ENCODE data around the gene MBD3L4. TPM values are rescaled to one million over a fixed set of nuclear protein-coding genes. Genes with fewer than 3 reads are reported as not detected.
A peak's percentile ranks its signal among the peaks of the same experiment; 100 is the strongest.

MBD3L4 gene
- total RNA-seq, 4 donors from 2014 or later: not detected

- no peak for ATAC-seq
- Histone ChIP-seq H3K4me1 (peaks cover 0 to 11% (median 7%) of the 10 kb centered on the region in 3 donors), H3K27ac (no peak overlapping the region), H3K27me3 (no peaks in the 10 kb centered on the region), H3K36me3 (peaks cover 20 to 93% of the 10 kb centered on the region in 2 donors), H3K9me3 (peaks cover 0 to 58% (median 5%) of the 10 kb centered on the region in 3 donors), H3K4me3 (no peak overlapping the region)
- no peak for TF ChIP-seq EP300 (IDR thresholded peaks at IDR 0.05)
- TF ChIP-seq POLR2AphosphoS5 (IDR thresholded peaks at IDR 0.05): no peak
- TF ChIP-seq POLR2A (IDR thresholded peaks at IDR 0.05): no peak
- TF ChIP-seq CTCF (IDR thresholded peaks at IDR 0.05): no peak
- WGBS, 2 donors (ENCODE audit: low coverage in 1 of 2): 92 to 95% methylated on average over 8 to 9 of the region's 29 CpGs
These were observed 34.8 kb upstream of the MBD3L4 start for GRCh38 chr19:7074705-7075282.

GRCh38 chr19:7072541-7072940, 32.6 kb upstream of the MBD3L4 start:
- ATAC-seq: no peak
- Histone ChIP-seq H3K4me1 (peaks cover 0 to 11% (median 7%) of the 10 kb centered on the region in 3 donors), H3K9me3 (peaks cover 0 to 35% (median 3%) of the 10 kb centered on the region in 3 donors), H3K36me3 (peaks cover 3 to 70% of the 10 kb centered on the region in 2 donors), H3K4me3 (no peak overlapping the region), H3K27ac (no peak overlapping the region), H3K27me3 (no peaks in the 10 kb centered on the region)
- TF ChIP-seq POLR2A (IDR thresholded peaks at IDR 0.05): no peak
- TF ChIP-seq CTCF (IDR thresholded peaks at IDR 0.05): no peak
- no peak for TF ChIP-seq EP300 (IDR thresholded peaks at IDR 0.05)
- TF ChIP-seq POLR2AphosphoS5 (IDR thresholded peaks at IDR 0.05): no peak
- WGBS, 2 donors (ENCODE audit: low coverage in 1 of 2): 87 to 100% methylated on average over 3 to 4 of the region's 6 CpGs

GRCh38 chr19:7069904-7070226, 29.9 kb upstream of the MBD3L4 start:
- TF ChIP-seq POLR2A (IDR thresholded peaks at IDR 0.05) (no peak), POLR2AphosphoS5 (IDR thresholded peaks at IDR 0.05) (no peak), EP300 (IDR thresholded peaks at IDR 0.05) (no peak), CTCF (IDR thresholded peaks at IDR 0.05) (no peak)
- H3K9me3 ChIP-seq: peaks cover 0 to 8% (median 0%) of the 10 kb centered on the region in 3 donors
- no peaks in the 10 kb centered on the region for H3K27me3 ChIP-seq
- 4% methylated on average over 4 of the region's 12 CpGs; no CpG with 5 or more reads in 1 of the 2 donors for WGBS, 2 donors (ENCODE audit: low coverage in 1 of 2)
- peak overlapping the region; percentile 85 to 93 for H3K4me3 ChIP-seq
- H3K4me1 ChIP-seq: peaks cover 0 to 11% (median 7%) of the 10 kb centered on the region in 3 donors
- H3K36me3 ChIP-seq: peaks cover 0 to 43% of the 10 kb centered on the region in 2 donors
- no peak for ATAC-seq
- peak overlapping the region; percentile 11 to 84 (median 82) for H3K27ac ChIP-seq

GRCh38 chr19:7069042-7069903, 29.3 kb upstream of the MBD3L4 start, which contains the start of gene ZNF557:
TSS of gene ZNF557 (plus strand) at chr19:7069703. CDS start at chr19:7075075, 5,372 bp downstream.
- H3K9me3 ChIP-seq: peaks cover 0 to 7% (median 0%) of the 10 kb centered on the region in 3 donors
- TF ChIP-seq POLR2AphosphoS5 (IDR thresholded peaks at IDR 0.05) (peak; percentile 45), CTCF (IDR thresholded peaks at IDR 0.05) (peak in 1 of 4 experiments; percentile 8), EP300 (IDR thresholded peaks at IDR 0.05) (no peak), POLR2A (IDR thresholded peaks at IDR 0.05) (peak in 1 of 2 donors; percentile 43)
- H3K4me1 ChIP-seq: peaks cover 0 to 11% (median 7%) of the 10 kb centered on the region in 3 donors
- peak within 1 kb of the TSS; percentile 11 to 84 (median 82) for H3K27ac ChIP-seq
- peak within 1 kb of the TSS; percentile 85 to 93 for H3K4me3 ChIP-seq
- 0 to 1% methylated on average over 6 to 8 of the region's 56 CpGs for WGBS, 2 donors (ENCODE audit: low coverage in 1 of 2)
- peak; percentile 100 for ATAC-seq
- H3K36me3 ChIP-seq: peaks cover 0 to 38% of the 10 kb centered on the region in 2 donors
- H3K27me3 ChIP-seq: no peaks in the 10 kb centered on the region
